Activated T-cell treated with anti-CD3 and anti-CD28 coated beads, Interleukin-2, amount 50 U/mL, for 1 hour (primary cell): ENCODE measurements around the gene MARVELD2.
"Not testable (repeated sequence)": the region's sequence is repeated elsewhere in the genome, so short reads cannot be mapped to it uniquely, and the experiment has no call there.

Experiments
- DNase-seq: peaks from one replicate; pipeline ENCODE4 v3.0.0-alpha.2; 2020

MARVELD2 gene, protein sequence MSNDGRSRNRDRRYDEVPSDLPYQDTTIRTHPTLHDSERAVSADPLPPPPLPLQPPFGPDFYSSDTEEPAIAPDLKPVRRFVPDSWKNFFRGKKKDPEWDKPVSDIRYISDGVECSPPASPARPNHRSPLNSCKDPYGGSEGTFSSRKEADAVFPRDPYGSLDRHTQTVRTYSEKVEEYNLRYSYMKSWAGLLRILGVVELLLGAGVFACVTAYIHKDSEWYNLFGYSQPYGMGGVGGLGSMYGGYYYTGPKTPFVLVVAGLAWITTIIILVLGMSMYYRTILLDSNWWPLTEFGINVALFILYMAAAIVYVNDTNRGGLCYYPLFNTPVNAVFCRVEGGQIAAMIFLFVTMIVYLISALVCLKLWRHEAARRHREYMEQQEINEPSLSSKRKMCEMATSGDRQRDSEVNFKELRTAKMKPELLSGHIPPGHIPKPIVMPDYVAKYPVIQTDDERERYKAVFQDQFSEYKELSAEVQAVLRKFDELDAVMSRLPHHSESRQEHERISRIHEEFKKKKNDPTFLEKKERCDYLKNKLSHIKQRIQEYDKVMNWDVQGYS

GRCh38 chr5:69414885-69415583 lies at the start of gene MARVELD2:
TSS of gene MARVELD2 (plus strand) at chr5:69415116. CDS start at chr5:69419386, 4,270 bp downstream.
- DNase-seq, result peak; percentile 54

GRCh38 chr5:69367697-69368279 lies 47.1 kb upstream of the MARVELD2 start:
- DNase-seq, result no peak

DNA sequence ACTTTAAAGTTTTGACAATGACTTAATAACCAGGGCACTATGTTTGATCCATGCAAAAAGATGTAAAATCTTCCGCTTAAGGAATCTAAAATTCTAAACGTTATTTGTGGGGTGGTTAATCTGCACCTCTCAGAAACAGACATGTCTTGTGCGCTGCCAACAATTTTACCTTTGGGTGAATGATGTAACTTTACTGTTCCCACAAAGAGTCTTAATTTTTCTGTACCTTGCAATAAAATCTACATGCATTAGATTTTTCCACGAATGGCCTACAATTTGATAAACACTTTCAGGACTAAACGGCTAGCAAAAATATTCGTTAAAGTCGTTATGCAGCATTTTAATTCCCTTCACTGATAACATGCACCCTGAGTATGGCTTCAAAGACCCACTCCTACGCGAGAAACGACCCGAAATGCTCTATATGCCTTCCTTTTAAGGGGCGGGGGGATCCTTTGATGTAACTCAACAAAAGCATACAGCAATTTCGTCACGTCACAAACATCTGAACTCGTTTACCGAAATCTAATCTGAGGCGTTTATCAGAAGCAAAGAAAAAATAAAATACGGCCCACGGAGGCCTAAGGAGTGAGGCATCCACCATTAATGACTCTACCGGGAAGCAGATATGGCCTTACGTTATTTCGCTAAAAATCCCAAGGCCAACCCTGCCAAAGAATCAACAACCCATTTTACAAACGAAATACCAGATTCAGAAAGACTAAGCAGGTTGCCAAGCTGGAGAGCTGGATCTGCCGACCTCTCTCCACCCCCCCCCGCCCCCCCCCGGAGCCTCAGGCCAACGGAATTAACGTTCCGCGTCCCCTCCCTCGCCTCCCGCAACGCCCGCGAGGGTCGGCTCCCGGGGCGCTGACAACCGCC lies 46.2 kb upstream of the MARVELD2 start:
- no peak for DNase-seq

DNA sequence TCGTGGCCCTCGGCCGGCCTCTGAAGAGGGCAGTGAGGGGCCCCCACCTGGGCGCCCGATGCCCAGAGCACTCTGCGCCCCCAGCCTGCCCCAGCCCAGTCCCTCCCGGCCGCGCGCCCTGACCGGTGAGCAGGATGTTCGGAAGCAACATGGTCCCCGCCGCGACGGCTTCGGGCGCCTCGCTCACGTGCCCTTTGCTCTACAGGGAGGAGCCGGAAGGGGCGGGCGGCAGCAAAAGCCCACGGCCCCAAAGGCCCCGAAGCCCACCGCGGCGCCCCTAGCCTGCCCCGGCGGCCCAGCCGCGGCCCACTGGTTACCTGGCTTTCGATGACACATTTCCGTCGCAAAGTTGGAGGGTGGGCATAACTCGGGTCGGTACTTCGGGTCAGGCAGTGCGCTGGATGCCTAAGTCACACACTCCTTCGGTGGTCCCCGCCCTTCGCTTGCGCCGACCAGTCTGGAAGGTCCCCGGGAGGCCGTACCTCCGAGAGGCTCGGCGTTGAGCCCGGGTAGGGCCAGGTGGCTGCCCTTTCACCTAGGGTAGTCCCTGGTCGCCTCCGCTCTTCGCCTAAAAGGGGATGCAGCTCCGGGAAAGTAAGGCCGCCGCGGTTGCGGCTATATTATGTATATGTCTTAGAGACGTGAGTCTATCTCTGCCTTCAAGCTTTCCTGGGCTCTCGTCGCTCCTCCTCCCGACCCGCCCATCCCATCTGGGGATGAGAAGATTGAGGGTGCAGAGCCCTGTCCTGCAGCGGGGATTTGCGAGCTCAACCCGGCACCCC lies 45.4 kb upstream of the MARVELD2 start, which contains the start of the genes AK6, RAD17 and TAF9:
Gene AK6, minus strand, starts transcription at position 181 of the 782 bp plus-strand sequence. Its CDS starts 30 bp downstream, at position 151.
Gene RAD17, plus strand, starts transcription at position 479 of the 782 bp plus-strand sequence. CDS start 2,391 bp downstream, outside the sequence.
Gene TAF9, minus strand, starts transcription at position 181 of the 782 bp plus-strand sequence. CDS start 3,783 bp downstream, outside the sequence.
- peak; percentile 95 for DNase-seq

- DNase-seq, result not testable (repeated sequence)
Measured at GRCh38 chr5:69370335-69370734, 44.6 kb upstream of the MARVELD2 start.

- DNase-seq, result no peak
Measured at GRCh38 chr5:69372394-69372793, 42.5 kb upstream of the MARVELD2 start.

DNA sequence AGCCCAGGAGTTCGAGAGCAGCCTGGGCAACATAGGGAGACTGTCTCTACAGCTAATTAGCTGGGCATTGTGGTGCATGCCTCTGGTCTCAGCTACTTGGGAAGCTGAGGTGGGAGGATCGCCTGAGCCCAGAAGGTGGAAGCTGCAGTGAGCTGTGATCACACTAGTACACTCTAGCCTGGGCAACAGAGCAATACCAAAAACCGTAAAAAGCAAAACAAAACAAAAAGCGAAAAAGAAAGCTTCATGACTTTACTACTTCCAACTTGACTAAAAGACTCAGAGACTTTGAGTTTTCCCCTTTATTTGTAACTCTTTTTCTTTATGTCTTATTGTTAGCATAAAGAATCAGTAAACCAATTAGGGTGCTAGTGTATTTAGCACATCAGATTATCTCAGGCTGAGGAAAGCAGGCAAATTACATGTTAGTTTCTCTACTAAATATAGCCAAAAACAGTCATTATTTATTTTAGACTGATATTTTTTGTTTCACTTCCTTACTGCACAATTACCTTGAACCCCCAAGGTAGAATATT lies 39.9 kb upstream of the MARVELD2 start:
- DNase-seq, result no peak

- DNase-seq, result no peak
Measured at GRCh38 chr5:69378376-69378775, 36.5 kb upstream of the MARVELD2 start.

DNA sequence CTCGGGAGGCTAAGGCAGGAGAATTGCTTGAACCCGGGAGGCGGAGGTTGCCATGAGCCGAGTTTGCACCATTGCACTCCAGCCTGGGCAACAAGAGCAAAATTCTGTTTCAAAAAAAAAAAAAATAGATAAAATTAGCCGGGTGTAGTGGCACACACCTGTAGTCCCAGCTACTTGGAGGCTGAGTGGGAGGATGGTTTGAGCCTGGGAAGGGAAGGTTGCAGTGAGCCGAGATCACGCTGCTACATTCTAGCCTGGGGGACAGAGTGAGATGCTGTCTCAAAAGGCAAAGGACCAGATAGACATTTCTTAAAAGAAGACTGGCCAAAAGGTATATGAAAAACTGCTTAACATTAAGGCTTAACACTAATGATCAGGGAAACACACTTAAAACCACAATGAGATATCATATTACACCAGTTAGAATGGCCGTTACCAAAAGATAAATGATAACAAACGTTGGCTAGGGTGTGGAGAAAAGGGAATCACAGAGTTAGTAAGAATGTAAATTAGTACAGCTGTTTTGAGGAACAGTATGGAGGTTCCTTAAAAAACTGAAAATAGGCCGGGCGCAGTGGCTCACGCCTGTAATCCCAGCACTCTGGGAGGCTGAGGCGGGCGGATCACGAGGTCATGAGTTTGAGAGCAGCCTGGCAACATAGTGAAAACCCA lies 10.1 kb upstream of the MARVELD2 start:
- DNase-seq, result no peak

DNA sequence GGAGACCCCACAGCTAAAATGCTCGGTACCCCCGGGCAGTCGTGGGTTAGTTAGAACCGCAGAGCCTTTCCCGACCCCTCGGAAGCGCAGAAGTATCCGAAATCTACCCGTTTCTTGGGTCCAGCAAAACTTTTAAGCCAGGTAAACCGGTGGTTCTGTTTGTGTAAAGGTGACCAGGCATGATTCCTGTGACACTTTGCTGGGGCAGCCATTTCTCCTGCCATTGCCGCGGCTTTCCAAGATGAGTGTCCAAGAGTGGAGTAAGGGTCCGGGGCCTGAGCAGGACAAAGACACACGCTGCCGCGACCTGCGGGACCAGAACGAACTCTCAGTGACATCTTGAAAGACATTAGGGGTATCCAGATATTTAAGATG lies 655 bp downstream of the MARVELD2 start:
- no peak for DNase-seq

DNA sequence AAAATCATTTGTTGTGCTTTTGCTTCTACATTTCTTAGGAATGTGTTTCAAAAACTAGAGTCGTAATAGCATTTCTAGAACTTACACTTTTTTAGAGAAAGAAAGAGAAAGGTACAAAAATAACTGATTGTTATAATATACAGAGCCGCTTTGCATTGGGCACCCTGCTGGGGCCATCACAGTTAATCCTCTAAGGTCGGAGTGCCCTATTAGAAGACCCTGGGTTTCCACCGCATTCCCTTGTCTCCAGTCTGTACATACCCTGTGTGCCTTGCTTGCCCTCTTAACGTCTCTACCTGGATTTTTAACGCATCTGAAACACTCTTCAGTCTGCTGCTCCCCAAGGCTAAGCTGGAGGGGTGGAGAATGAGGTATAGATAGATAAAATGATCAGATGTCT lies 1.3 kb downstream of the MARVELD2 start:
- DNase-seq, result no peak

GRCh38 chr5:69416699-69417098 lies 1.8 kb downstream of the MARVELD2 start:
- no peak for DNase-seq

DNA sequence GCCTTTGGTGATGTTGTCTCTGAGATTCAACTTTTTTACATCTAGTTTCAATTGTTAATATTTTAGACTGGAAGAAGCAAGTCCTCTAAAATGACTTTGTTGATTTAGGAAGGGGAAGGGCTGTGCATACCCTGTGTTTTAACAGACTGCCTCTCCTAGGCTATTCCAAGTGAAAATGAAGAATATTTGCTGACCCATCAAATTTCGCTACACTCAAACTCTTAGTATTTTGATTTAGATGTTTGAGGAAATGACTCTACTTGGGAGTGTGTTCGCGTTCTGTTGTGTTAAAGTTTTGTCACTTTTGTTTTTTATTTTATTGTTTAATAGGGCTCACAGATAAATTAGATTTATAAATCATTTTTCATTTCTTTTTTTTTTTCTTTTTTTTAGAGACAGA lies 3.6 kb downstream of the MARVELD2 start:
- no peak for DNase-seq

- DNase-seq, result no peak
Measured at GRCh38 chr5:69431424-69432303, 16.7 kb downstream of the MARVELD2 start.

DNA sequence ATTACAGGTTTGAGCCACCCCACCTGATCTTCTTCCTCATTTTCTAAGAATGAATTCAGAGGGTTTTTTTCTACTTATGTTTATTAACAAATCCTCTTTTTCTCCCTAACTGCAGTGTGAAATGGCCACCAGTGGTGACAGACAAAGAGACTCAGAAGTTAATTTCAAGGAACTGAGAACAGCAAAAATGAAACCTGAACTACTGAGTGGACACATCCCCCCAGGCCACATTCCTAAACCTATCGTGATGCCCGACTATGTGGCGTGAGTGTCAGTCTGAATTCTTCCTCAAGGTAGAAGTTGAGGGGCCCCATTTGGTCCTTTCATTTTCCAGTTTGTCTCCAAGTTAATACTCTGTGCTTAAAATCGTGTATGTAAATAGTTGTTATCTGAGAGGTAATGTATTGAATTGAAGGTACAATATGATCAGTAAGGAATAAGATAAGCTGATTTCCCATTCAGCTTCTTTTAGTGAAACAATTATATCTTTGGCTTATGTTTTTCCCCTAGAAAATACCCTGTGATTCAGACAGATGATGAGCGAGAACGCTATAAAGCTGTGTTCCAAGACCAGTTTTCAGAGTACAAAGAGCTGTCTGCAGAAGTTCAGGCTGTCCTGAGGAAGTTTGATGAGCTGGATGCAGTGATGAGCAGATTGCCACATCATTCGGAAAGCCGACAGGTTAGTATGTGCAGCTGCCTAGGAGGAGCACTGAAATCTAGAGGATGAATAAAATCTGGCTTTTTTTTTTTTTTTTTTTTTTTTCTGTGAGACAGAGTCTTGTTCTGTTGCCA lies 17.7 kb downstream of the MARVELD2 start:
- DNase-seq, result no peak

DNA sequence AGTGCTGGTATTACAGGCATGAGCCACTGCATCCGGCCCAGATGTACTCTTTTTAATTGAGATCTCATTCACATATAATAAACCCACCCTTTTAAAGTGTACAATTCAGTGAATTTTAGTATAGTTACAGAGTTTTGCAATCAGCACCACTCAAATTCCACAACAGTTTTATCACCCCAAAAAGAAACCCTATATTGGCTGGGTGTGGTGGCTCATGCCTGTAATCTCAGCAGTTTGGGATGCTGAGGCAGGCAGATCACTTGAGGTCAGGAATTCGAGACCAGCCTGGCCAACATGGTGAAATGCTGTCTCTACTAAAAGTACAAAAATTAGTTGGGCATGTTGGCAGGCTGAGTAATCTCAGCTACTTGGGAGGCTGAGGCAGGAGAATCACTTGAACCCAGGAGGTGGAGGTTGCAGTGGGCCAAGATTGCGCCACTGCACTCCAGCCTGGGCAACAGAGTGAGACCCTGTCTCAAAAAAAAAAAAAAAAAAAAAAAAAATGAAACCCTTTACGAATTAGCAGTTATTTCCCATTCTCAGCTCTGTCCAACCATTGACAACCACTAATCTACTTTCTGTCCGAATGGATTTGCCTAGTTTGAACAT lies 20.5 kb downstream of the MARVELD2 start:
- DNase-seq, result not testable (repeated sequence)

- no peak for DNase-seq
Measured at GRCh38 chr5:69444127-69444754, 29.3 kb downstream of the MARVELD2 start.

GRCh38 chr5:69449511-69449910 lies 34.6 kb downstream of the MARVELD2 start:
- no peak for DNase-seq
